GM21717 (cell line): ENCODE measurements around the gene GOLGA8T.
"Not testable (repeated sequence)": the region's sequence is repeated elsewhere in the genome, so short reads cannot be mapped to it uniquely, and the experiment has no call there.

ENCODE experiments used
- ATAC-seq: cut with Tn5 transposase; IDR thresholded peaks from one replicate; pipeline ENCODE4 v1.9.1; 2021; ENCODE audit warnings: mild to moderate bottlenecking, moderate library complexity; ENCODE audit not compliant: unreplicated experiment

The GOLGA8T gene, protein sequence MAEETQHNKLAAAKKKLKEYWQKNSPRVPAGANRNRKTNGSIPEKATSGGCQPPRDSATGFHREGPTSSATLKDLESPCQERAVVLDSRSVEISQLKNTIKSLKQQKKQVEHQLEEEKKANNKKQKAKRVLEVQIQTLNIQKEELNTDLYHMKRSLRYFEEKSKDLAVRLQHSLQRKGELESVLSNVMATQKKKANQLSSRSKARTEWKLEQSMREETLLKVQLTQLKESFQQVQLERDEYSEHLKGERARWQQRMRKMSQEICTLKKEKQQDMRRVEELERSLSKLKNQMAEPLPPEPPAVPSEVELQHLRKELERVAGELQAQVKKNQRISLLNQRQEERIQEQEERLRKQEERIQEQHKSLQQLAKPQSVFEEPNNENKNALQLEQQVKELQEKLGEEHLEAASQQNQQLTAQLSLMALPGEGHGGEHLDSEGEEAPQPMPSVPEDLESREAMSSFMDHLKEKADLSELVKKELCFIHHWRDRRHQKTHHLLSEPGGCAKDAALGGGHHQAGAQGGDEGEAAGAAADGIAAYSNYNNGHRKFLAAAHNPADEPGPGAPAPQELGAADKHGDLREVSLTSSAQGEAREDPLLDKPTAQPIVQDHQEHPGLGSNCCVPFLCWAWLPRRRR

DNA sequence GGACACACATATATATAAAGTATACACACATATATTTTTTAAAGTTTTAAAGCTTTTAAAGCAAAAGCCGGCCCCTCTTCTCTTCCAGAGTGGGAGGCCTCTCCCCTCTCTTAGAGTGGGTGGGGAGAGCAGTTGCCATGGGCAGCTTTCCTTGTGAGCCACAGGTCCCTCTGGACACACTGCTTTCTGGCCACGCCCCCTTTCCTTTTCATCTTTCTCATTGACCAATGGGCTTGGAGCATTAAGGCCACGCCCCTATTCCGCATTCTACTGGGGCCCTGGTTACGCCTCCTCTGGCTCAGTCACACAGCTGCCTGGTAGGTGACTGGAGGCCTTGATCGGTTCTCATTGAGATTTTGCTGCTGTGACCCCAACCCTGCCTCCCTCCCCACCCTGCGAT lies at the start of gene GOLGA8T:
Gene GOLGA8T, plus strand, starts transcription at position 301 of the 400 bp plus-strand sequence. Its CDS starts 98 bp downstream, at position 399.
- not testable (repeated sequence) for ATAC-seq

DNA sequence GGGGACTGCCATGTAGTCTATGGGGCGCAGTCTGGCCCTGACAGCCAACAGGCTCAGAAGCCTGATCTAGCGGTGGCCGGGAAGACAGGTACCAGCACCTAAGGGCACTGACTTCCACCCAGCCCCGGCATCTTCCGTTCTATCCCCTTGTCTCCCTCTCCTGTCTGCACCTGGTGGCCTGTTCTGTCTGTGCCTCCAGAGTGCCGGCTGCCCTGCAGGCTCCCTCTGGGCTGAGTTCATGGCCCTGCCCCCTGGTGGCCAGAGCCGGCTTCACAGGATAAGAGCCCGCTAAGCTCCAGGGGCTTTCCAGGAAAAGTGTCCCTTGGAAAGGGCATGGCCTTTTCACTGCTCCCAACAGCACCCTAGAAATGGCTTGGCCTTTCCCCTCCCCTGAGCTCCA lies 37.0 kb upstream of the GOLGA8T start:
- ATAC-seq: not testable (repeated sequence)

DNA sequence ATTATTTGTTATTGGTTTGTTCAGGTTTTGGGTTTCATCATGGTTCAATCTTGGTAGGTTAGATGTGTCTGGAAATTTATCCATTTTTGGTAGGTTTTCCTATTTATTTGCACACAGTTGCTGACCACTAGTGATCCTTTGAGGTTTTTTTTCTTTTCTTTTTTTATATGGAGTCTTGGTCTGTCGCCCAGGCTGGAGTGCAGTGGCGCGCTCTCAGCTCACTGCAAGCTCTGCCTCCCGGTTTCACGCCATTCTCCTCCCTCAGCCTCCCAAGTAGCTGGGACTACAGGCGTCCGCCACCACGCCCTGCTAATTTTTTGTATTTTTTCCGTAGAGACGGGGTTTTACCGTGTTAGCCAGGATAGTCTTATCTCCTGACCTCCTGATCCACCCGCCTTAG lies 32.0 kb upstream of the GOLGA8T start:
- not testable (repeated sequence) for ATAC-seq

DNA sequence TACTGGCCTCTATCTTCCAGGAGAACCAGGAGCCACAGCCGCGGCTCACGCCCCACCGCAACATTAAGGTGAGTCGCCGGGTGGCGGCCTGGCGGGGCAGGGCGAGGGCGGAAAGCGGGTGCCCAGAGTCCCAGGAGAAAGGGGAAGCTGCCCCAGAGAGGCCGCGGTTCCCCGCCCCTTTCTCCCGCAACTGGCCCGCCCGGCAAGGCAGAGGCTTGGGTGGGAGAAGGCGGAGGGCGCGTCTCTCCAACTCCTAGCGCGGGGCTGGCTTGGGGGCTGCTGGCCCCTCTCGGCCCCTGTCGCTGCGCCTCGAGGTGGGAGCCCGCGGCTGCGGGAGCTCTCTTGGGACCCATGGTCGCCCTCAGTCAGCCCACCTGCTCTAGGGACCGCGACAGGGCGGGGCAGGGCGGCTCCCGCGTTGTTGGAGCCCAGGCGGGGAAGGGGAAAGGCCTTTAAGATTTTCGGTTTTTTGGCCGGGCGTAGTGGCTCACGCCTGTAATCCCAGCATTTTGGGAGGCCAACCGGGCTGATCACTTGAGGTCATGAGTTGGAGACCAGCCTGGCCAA lies 30.8 kb upstream of the GOLGA8T start:
- not testable (repeated sequence) for ATAC-seq

DNA sequence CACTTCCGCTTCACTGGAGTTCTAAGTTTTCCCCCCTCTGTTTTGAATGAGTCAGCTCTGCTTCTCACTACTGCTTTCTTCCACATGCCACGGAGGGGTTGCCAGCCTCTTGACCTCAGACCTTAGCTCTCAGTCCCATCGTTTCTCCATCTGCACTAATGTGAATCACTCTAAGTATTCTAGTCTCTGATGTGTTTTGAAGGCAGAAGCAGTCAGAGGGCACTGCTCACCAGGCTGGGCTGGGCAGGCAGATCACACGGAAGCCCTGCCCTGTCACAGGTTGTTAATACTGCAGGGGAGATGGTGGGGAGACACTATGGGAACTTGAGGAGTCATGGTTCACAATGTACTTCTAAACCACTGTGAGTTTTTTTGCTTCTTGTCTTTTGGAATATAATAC lies 24.3 kb upstream of the GOLGA8T start:
- not testable (repeated sequence) for ATAC-seq

DNA sequence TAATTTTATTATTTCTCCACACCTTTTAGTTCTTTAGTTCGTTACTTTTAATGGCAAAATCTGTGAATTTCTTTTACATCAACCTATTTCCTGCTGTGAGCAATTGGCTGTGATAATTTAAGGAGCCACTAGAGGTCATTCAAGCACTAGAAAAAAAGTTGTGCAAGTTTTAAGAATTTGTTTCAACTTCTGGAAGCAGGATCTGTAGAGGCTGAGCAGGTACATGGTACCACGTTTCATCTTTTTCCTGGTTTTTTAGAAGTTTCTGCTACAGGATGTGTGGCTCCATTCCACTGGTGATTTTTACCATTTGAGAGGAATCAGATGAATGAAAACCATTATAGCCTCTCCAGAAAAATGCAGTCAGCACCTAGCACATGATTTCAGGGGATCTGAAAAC lies 4.8 kb upstream of the GOLGA8T start:
- not testable (repeated sequence) for ATAC-seq

DNA sequence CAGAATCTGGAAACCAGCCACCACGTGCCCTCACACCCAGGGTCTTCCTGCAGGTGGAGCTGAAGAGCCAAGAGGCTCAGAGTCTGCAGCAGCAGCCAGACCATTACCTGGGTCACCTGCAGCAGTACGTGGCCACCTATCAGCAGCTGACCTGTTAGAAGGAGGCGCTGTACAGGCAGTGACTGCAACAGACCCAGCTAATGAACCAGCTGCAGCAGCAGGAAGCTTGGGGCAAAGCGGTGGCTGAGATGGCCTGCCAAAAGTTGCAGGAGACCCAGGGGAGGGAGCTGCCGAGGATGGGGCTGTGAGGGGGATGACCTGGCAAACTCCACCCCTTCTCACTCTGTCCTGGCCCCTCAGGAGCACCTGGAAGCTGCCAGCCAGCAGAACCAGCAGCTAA lies 8.4 kb downstream of the GOLGA8T start:
- not testable (repeated sequence) for ATAC-seq

DNA sequence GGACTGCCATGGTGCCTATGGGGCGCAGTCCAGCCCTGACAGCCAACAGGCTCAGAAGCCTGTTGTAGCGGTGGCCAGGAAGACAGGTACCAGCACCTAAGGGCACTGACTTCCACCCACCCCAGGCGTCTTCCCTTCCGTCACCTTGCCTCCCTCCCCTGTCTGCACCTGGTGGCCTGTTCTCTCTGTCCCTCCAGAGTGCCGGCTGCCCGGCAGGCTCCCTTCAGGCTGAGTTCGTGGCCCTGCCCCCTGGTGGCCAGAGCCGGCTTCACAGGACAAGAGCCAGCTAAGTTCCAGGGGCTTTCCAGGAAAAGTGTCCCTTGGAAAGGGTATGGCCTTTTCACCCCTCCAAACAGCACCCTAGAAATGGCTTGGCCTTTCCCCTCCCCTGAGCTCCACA lies 15.0 kb downstream of the GOLGA8T start:
- ATAC-seq: not testable (repeated sequence)

DNA sequence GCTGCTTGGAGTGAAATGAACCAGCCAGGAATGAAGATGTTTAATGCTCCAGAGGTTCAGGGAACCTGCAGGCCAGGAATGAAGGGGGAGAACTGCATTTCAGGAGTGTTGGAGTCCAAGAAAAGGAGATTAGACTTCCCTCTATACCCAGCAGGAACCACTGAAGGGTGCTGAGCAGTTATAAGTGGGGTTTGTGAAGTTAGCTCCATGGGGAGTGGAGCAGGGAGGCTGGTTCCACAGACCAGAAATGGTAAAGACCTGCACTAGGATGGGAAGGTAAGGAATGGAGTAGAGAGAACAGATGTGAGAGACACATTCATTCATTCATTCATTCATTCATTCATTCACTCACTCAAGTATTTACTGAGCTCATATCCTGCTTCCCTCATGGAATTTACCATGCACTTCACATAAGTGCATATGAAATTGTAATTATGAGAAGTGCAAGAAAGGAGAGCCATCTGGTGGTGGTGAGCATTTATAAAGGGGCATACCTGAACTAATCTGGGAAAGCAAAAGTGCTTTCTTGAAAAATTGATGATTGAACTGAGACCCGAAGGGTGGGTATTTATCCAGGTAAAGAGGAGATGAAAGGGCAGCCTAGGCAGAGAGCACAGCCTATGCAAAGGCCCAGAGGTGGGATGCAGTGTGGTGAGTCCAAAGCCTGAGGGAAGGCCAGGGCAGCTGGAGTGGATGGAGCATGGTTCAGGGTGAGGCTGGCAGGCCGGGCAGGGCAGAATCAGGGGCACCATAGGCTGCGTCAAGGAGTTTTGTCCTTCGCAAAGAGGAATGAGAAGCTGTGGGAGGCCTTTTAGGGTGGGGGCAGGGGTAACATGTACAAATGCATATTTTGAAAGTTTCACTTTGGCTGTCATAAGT lies 27.9 kb downstream of the GOLGA8T start:
- ATAC-seq: not testable (repeated sequence)

DNA sequence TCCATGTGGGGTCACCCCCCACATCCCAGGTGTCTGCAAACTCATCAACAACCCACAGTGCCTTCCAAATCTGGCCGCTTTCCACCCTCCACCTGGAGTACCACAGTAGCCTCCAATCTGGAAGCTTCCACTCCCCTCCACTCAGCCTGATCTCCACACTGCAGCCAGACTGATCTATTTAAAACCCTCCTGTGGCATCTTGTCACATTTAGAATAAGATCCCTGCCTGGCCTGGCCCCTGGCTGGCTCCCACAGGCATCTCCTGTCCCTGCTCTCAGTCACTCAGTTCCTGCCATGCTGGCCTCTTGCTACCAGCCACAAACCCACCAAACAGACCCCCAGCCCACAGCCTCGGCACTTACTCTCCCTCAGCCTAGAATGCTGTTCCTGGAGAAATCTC lies 28.9 kb downstream of the GOLGA8T start:
- not testable (repeated sequence) for ATAC-seq

DNA sequence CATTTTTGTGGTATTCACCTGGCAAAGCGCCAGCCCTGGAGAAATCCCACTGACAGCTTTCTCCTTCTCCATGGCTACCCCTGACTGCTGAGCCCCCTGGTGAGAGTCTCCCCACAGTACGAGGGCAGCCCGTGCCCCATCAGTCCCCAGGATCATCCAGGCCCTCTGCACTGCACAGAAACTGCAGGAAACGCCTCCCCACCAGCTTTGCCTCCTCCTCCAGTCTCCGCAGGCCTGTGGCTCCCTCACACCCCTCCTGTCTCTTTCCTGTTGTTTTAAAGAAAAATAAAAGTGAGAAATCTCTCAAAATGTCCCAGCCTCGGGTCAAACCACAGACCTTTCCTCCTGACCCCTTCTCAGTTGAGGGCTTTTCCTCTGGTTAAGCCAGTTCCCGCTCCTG lies 29.4 kb downstream of the GOLGA8T start:
- not testable (repeated sequence) for ATAC-seq

DNA sequence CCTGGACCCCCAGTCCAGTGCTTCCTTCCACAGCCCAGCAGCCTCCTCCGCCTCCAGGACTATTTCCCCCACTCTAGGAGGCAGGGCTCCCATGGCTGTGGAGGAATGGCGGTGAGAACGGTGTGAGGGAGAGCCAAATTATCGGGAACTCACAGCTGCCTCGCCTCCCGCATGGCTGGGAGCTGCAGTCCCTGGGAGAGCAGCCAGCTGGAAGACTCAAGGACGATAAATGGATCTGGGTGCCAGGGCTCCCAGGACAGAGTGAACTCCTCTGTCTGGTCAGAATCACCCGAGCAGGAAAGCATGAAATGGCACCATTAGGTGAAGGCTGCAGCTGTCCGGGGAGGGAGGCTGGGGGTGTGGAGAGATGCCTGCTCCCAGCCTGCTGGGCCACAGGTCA lies 32.6 kb downstream of the GOLGA8T start:
- ATAC-seq: not testable (repeated sequence)

DNA sequence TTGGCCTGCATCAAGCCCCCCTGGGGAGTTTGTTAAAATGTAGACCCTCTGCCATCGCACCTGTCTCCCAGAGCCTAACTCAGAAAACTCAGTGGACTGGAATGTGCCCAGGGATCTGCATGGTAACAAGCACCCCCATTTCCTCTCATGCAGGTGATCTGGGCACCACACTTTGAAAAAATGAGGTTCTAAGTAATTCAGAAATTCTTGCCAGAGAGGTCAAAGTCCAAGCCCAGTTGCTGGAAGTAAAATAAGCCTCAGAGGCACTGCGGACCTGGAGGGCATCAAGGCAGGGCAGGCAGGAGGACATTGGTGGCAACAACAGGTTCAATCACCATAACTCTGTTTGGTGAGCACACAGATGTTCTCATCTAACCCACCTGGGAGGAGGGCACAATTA lies 33.0 kb downstream of the GOLGA8T start:
- not testable (repeated sequence) for ATAC-seq

DNA sequence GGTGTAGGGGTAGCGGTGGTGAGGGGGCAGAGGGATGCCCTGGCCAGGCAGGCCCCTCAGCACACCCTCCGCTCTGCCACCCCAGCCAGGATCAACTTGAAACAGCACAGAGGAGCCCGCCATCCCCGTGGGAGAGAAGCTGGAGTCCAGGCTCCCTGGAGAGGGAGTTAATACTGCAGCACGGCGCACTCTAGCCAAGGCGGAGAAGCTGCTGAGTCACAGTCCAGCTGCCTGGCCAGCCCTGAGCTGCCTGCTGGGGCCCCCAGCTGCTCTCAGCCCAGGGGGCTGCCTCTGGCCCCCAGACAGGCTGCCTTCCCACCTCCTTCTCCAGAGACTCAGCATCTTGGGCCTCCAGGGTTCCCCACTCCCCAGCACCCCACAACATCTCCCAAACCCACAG lies 36.6 kb downstream of the GOLGA8T start:
- not testable (repeated sequence) for ATAC-seq

DNA sequence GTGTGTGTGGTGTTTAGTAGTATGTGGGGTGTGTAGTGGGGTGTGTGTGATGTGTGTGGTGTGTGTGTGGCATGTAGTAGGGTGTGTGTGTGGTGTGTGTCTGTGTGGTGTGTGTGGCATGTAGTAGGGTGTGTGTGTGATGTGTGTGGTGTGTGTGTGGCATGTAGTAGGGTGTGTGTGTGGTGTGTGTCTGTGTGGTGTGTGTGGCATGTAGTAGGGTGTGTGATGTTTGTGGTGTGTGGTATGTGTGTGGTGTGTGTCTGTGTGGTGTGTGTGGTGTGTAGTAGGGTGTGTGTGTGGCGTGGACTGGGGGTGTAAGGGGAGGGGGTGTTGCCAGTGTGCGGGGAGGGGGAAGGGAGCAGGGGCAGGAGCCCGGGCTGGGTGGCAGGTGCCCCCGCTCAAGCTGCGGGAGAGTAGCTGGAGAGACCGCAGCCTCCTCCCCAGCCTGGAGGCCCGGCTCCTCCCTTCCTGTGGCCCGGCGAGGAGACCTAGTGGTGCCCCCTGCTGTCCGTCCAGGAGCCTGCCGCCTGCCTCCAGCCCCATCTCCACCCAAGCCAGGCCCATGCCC lies 38.3 kb downstream of the GOLGA8T start:
- not testable (repeated sequence) for ATAC-seq

DNA sequence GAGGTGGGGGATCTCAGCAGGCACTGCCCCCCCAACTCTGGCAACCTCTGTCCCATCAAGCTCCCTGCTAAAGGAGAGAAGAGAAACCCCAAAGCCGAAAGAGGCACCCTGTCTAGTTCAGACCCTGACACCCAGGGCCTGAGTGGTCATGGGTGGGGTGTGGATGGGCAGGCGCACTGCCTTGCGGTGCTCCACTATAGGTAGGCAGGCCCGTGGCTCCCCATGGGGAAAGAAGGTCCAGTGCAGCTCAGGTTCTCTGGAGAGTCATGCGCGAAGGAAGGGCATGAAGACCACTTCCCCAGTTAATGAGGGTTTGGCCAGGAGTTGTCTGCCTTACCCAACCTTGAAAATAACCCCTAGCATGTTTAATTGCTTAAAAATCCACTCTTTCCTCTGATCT lies 40.4 kb downstream of the GOLGA8T start:
- not testable (repeated sequence) for ATAC-seq

DNA sequence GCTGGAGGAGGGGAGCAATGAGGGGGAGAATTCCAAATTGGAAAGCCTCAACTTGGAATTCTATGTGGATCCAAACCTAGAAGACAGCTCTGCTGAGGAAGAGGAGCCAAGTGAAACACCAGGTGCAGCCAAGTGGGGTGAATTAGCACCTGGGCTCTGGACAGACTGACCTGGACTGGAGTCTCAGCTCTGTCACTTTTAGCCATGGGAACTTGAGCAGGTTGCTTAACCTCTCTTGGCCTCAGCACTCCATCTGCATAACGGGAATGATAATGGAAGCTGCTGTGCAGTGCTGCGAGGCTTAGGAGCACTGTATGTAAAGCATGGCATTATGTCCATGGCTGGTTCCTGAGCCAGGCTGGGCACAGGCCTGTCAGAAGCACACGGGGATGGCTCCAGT lies 41.8 kb downstream of the GOLGA8T start:
- not testable (repeated sequence) for ATAC-seq

DNA sequence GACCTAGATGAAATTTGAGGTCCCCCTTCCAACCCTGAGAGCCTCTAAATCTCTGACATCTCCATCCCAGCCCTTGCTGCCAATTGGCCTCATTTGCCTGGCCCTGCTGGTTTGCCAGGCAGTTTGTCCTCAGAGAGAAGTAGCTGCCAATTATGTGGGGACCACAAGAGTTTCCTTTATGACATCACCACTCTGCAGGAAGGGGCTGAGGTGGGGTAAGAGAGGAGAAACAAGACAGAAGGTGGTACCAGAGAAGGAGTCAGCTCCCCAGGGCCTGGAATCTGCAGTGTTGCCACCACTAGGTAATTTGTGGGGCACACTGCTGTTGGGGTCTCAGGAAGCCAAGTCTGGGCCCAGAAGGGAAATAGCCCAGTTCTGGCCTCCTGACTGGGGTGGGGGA lies 45.0 kb downstream of the GOLGA8T start:
- not testable (repeated sequence) for ATAC-seq

DNA sequence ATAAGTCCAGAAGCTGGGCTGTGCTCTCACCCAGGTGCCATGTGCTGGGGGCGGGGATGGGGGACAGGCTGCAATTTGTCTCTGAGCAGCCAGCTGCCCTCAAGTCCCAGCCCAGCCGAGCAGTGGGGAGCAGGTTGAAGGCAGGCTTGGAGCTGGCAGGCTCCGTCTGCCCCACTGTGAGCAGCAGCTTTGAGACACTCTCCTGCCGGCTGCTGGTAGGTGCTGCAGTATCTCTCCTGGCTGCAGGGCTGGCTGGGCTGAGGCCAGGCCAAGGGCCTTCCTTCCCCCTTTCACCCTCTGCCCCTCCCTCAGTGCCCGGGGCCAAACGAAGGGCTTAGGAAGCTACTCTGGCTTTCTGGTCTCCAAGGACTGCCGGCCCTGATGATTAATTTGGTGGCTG lies 50.6 kb downstream of the GOLGA8T start:
- not testable (repeated sequence) for ATAC-seq

DNA sequence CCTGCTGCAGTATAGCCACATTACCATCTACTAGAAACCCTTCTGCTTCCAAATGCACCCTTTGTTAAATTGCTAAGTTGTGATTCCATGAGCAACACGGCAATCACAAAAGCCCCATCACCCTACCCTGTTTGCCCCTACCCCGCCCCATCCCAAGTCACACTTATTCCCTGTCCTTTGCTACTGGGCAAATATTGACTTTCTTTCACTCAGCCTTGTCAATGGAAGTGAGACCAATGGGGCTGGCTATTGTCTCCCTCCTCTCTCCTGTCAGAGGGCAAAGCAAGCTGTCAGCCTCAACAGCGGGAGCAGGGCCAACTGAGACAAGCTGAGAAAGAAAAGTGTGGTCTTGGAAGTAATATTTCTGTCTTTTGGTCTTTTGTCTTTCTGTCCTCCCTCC lies 52.6 kb downstream of the GOLGA8T start:
- ATAC-seq: not testable (repeated sequence)
